ENCODE data around the gene XYLT1. TPM values are rescaled to one million over a fixed set of nuclear protein-coding genes. Genes with fewer than 3 reads are reported as not detected.

XYLT1 gene
- total and polyA plus RNA-seq, 12 donors = 0.29 to 4.0 (median 1.6) TPM

- no peak for TF ChIP-seq CTCF (IDR thresholded peaks at IDR 0.05)
- 65 to 75% methylated on average over 13 of the region's 13 CpGs for WGBS, 2 donors
- ATAC-seq = peak in 3 of 8 donors; percentile 35 to 53 (median 47)
Observed at GRCh38 chr16:17370223-17370707, 100.5 kb downstream of the XYLT1 start.

GRCh38 chr16:17369421-17370222 is 101.1 kb downstream of the XYLT1 start:
- DNase-seq (peak; percentile 46 to 52), ATAC-seq (peak; percentile 76 to 88 (median 85))
- peak overlapping the region in 4 of 10 donors; percentile 17 to 92 (median 40) for H3K27ac ChIP-seq
- peak overlapping the region in 1 of 10 donors; percentile 43 for H3K4me3 ChIP-seq
- WGBS, 2 donors = 34 to 48% methylated on average over 14 of the region's 14 CpGs
- H3K36me3 ChIP-seq = no peaks in the 10 kb centered on the region
- peaks cover 0 to 75% (median 21%) of the 10 kb centered on the region in 9 donors for H3K4me1 ChIP-seq
- no peak for TF ChIP-seq CTCF (IDR thresholded peaks at IDR 0.05)
- no peaks in the 10 kb centered on the region for H3K27me3 ChIP-seq
- intact Hi-C loops (cut with DNase I) = no loop called here
- no peaks in the 10 kb centered on the region for H3K9me3 ChIP-seq

More at GRCh38 chr16:17370223-17370707, 100.5 kb downstream of the XYLT1 start:
- H3K4me1 ChIP-seq = peaks cover 0 to 70% (median 21%) of the 10 kb centered on the region in 9 donors
- H3K4me3 ChIP-seq = peak overlapping the region in 1 of 10 donors; percentile 43
- H3K36me3 ChIP-seq = no peaks in the 10 kb centered on the region
- intact Hi-C loops (cut with DNase I) = no loop called here
- H3K27me3 ChIP-seq = no peaks in the 10 kb centered on the region
- DNase-seq = no peak
- H3K9me3 ChIP-seq = no peaks in the 10 kb centered on the region
- peak overlapping the region in 5 of 10 donors; percentile 9 to 92 (median 35) for H3K27ac ChIP-seq

DNA sequence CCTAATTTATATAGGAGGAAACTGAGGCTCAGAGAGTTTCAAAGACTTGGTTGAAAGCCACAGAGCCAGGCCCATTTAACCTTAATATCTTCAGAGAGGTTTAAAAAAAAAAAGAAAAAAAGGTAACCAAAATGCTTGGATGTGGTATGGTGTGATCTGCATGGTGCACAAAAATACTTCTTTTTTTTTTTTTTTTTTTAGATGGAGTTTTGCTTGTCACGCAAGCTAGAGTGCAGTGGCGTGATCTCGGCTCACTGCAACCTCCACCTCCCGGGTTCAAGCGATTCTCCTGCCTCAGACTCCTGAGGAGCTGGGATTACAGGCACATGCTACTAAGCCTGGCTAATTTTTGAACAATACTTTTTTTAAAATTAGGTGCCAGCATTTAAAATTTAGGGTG is 101.8 kb downstream of the XYLT1 start:
- intact Hi-C loops (cut with DNase I) = no loop called here
- no peaks in the 10 kb centered on the region for H3K27me3 ChIP-seq
- TF ChIP-seq CTCF (IDR thresholded peaks at IDR 0.05) = no peak
- peaks cover 0 to 82% (median 21%) of the 10 kb centered on the region in 9 donors for H3K4me1 ChIP-seq
- no peaks in the 10 kb centered on the region for H3K9me3 ChIP-seq
- WGBS, 2 donors = 89 to 93% methylated on average over 5 of the region's 5 CpGs
- peak overlapping the region in 1 of 10 donors; percentile 43 for H3K4me3 ChIP-seq
- H3K27ac ChIP-seq = peak overlapping the region in 3 of 10 donors; percentile 35 to 92 (median 45)
- no peak for ATAC-seq
- no peaks in the 10 kb centered on the region for H3K36me3 ChIP-seq
- DNase-seq = no peak

GRCh38 chr16:17368446-17368845 is 102.3 kb downstream of the XYLT1 start:
- WGBS, 2 donors = 85 to 87% methylated on average over 3 of the region's 3 CpGs
- no peak for TF ChIP-seq CTCF (IDR thresholded peaks at IDR 0.05)
- Histone ChIP-seq H3K36me3 (no peaks in the 10 kb centered on the region), H3K4me3 (peak overlapping the region in 1 of 10 donors; percentile 43), H3K27me3 (no peaks in the 10 kb centered on the region), H3K4me1 (peaks cover 0 to 86% (median 21%) of the 10 kb centered on the region in 9 donors), H3K27ac (peak overlapping the region in 1 of 10 donors; percentile 92), H3K9me3 (no peaks in the 10 kb centered on the region)
- intact Hi-C loops (cut with DNase I) = no loop called here
- ATAC-seq (no peak), DNase-seq (no peak)

All from heart right ventricle (tissue), 16 donors.